Natural killer cell (primary cell): ENCODE results near the gene MAP2. TPM values are rescaled to one million over a fixed set of nuclear protein-coding genes. Genes with fewer than 3 reads are reported as not detected.

Source experiments
- ATAC-seq, 3 donors: fragments of 150-1000 bp in 2 of 3; fragments of 200-7000 bp in 1 of 3; cut with Tn5 transposase; 1 replicate in 1 of 3; 2 replicates in 2 of 3; pipeline ENCODE4 v1.10.0; 2021; ENCODE audit warnings: mild to moderate bottlenecking in 2 of 3, moderate library complexity in 2 of 3
- DNase-seq, 2 donors: peaks; one replicate each; pipeline versions ENCODE4 v3.0.0 to v3.0.0-alpha.2; 2013 to 2021; ENCODE audit warnings: mixed read lengths in 1 of 2
- H3K27ac ChIP-seq: one replicate; pipeline ENCODE4 v1.5.1; 2013; ENCODE audit warnings: mild to moderate bottlenecking, low read length
- H3K27me3 ChIP-seq: one replicate; pipeline ENCODE4 v1.6.1; 2013; ENCODE audit warnings: low read length; ENCODE audit not compliant: control insufficient read depth, insufficient read depth
- H3K36me3 ChIP-seq: one replicate; pipeline ENCODE4 v1.6.1; 2013; ENCODE audit warnings: low read length; ENCODE audit not compliant: control insufficient read depth, insufficient read depth
- H3K4me1 ChIP-seq: one replicate; pipeline ENCODE4 v1.6.1; 2013; ENCODE audit warnings: low read length; ENCODE audit not compliant: control insufficient read depth, insufficient read depth
- H3K4me3 ChIP-seq: one replicate; pipeline ENCODE4 v1.5.1; 2013; ENCODE audit warnings: low read length
- H3K9me3 ChIP-seq: one replicate; pipeline ENCODE4 v1.6.1; 2013; ENCODE audit warnings: low read length; ENCODE audit not compliant: control insufficient read depth, insufficient read depth
- H3K27ac Mint-ChIP-seq, 2 donors: one replicate each; pipeline ENCODE4 v1.8.0; 2022; ENCODE audit warnings: mild to moderate bottlenecking in 2 of 2, mixed read lengths in 2 of 2, moderate library complexity in 1 of 2
- H3K27me3 Mint-ChIP-seq, 2 donors: one replicate each; pipeline ENCODE4 v1.8.0; 2022; ENCODE audit warnings: low read depth in 2 of 2, mixed read lengths in 2 of 2
- H3K36me3 Mint-ChIP-seq: one replicate; pipeline ENCODE4 v1.8.0; 2022; ENCODE audit warnings: mixed read lengths
- H3K4me1 Mint-ChIP-seq, 2 donors: one replicate each; pipeline ENCODE4 v1.8.0; 2022; ENCODE audit warnings: mixed read lengths in 2 of 2
- H3K4me3 Mint-ChIP-seq: one replicate; pipeline ENCODE4 v1.8.0; 2022; ENCODE audit warnings: mild to moderate bottlenecking, moderate library complexity, mixed read lengths
- H3K9me3 Mint-ChIP-seq, 2 donors: one replicate each; pipeline ENCODE4 v1.8.0; 2022; ENCODE audit warnings: mixed read lengths in 2 of 2
- WGBS: methylation state at CpG from one replicate; pipeline ENCODE4 v1.1.7; 2013; ENCODE audit warnings: missing lambda C conversion rate; ENCODE audit not compliant: insufficient coverage; 5-methylcytosine and 5-hydroxymethylcytosine counted together
- intact Hi-C: fragments of 100-400 bp; cut with micrococcal nuclease; formaldehyde crosslinking; loops from one replicate; pipeline ENCODE4 v1.14.2; 2022
- total RNA-seq, 4 donors: library from RNA; stranded (reverse); fragments of 120-200 nt in 1 of 4; gene quantifications; one replicate each; pipeline versions ENCODE4 v1.2.3 to v1.2.4, GENCODE V29; 2013 to 2022
- TF ChIP-seq, protein P1 (sequence below): fragments of 200-600 bp; IDR thresholded peaks from one replicate; pipeline ENCODE4 v1.8.0; 2022; ENCODE audit warnings: antibody characterized with exemption

MAP2 gene
- total RNA-seq, 3 donors from 2014 or later (not counting 1 experiment from before 2014, with no cell fraction given), result not detected

DNA sequence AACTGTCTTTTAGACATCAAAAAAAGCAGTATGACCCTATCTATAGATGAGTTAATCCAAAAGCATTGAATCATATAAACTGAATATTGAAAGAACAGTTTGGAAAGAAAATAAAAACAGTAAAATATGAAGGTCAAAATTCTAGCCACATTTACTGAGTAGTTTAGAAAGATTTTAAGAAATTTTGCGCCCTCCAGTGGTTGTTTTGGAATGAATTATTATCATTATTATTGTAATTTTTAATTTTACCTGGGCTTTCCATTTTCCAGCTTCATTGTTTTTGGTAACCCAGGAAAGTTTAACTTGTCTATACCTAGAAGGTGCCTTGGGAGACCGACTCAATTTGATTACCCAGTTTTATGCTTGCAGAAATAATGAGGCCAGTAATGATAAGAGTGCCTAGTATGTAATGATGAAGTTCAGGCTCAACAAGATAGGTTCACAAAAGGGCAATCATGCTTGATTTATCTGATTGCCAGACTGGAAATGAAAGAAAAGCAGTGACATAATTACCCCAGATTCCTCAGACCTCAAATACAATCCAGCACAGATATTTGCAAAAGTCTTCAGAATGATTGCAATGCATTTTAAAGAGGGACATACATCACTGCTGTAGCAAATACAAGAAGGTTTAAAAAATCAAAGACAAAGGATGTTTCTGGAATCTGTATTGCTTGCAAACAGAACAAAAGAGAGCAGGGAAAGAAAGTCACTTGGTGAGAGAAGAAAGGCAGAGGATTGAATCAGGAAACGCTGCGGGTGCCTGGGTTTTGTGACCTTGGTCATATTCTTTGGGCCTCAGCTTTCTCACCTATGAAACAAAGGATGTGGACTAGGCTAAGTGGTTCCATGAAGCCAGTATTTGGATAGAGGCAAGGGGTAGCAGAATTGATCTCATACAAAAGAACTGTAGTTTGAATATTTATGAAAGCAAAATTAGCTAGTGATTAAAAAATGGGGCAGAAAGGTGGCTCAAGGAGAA lies 153.8 kb downstream of the MAP2 start:
- no peak for DNase-seq
- no peaks in the 10 kb centered on the region for H3K36me3 ChIP-seq
- no peaks in the 10 kb centered on the region for H3K36me3 Mint-ChIP-seq
- H3K27ac Mint-ChIP-seq, result no peak overlapping the region
- TF ChIP-seq, protein P1, sequence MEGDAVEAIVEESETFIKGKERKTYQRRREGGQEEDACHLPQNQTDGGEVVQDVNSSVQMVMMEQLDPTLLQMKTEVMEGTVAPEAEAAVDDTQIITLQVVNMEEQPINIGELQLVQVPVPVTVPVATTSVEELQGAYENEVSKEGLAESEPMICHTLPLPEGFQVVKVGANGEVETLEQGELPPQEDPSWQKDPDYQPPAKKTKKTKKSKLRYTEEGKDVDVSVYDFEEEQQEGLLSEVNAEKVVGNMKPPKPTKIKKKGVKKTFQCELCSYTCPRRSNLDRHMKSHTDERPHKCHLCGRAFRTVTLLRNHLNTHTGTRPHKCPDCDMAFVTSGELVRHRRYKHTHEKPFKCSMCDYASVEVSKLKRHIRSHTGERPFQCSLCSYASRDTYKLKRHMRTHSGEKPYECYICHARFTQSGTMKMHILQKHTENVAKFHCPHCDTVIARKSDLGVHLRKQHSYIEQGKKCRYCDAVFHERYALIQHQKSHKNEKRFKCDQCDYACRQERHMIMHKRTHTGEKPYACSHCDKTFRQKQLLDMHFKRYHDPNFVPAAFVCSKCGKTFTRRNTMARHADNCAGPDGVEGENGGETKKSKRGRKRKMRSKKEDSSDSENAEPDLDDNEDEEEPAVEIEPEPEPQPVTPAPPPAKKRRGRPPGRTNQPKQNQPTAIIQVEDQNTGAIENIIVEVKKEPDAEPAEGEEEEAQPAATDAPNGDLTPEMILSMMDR, result no peak
- no peak overlapping the region for H3K4me3 Mint-ChIP-seq
- WGBS, result 85% methylated on average over 3 of the region's 4 CpGs
- H3K4me1 ChIP-seq, result no peaks in the 10 kb centered on the region
- no peaks in the 10 kb centered on the region for H3K27me3 Mint-ChIP-seq
- no peaks in the 10 kb centered on the region for H3K27me3 ChIP-seq
- no peak overlapping the region for H3K27ac ChIP-seq
- ATAC-seq, result no peak
- H3K4me1 Mint-ChIP-seq, result peaks cover 0 to 5% of the 10 kb centered on the region in 2 donors
- no peak overlapping the region for H3K4me3 ChIP-seq
- intact Hi-C loops, result no loop called here
- H3K9me3 ChIP-seq, result no peaks in the 10 kb centered on the region
- H3K9me3 Mint-ChIP-seq, result peaks cover 0 to 3% of the 10 kb centered on the region in 2 donors

DNA sequence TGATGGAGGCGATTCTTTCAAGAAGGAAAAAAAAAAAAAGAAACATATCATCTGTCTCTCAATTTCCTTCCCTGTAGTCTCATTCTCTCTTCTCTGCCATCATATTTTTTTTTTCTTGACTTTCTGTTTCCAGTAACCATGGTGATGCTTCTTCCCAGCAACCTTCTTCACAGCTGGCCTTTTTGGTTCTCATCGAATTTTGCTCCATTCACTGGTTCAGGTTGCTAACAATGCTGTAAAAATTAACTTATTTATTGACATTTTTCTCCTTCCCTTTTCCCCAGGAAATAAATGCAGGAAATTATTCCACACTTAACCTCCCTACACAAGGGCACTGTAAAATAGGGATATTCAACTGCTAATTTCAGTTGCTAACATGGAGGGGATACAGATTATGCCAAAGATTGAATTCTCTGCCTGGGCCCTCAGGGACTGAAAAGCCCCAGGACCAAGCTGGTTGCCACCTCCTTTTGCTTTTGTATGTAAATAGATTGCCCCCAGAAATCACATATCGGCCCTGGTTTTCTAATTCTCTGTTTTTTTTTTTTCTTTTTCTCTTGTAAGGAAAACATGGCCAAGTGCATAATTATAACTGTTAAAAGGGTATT lies 154.7 kb downstream of the MAP2 start:
- H3K27ac Mint-ChIP-seq, result no peak overlapping the region
- H3K4me1 Mint-ChIP-seq, result peaks cover 0 to 5% of the 10 kb centered on the region in 2 donors
- WGBS, result 71% methylated on average over 2 of the region's 3 CpGs
- Histone ChIP-seq H3K36me3 (no peaks in the 10 kb centered on the region), H3K4me3 (no peak overlapping the region), H3K27me3 (no peaks in the 10 kb centered on the region), H3K4me1 (no peaks in the 10 kb centered on the region), H3K27ac (no peak overlapping the region), H3K9me3 (no peaks in the 10 kb centered on the region)
- TF ChIP-seq, protein P1, result no peak
- no peaks in the 10 kb centered on the region for H3K36me3 Mint-ChIP-seq
- ATAC-seq, result no peak
- H3K9me3 Mint-ChIP-seq, result peaks cover 0 to 3% of the 10 kb centered on the region in 2 donors
- no peaks in the 10 kb centered on the region for H3K27me3 Mint-ChIP-seq
- intact Hi-C loops, result no loop called here
- DNase-seq, result no peak
- no peak overlapping the region for H3K4me3 Mint-ChIP-seq

DNA sequence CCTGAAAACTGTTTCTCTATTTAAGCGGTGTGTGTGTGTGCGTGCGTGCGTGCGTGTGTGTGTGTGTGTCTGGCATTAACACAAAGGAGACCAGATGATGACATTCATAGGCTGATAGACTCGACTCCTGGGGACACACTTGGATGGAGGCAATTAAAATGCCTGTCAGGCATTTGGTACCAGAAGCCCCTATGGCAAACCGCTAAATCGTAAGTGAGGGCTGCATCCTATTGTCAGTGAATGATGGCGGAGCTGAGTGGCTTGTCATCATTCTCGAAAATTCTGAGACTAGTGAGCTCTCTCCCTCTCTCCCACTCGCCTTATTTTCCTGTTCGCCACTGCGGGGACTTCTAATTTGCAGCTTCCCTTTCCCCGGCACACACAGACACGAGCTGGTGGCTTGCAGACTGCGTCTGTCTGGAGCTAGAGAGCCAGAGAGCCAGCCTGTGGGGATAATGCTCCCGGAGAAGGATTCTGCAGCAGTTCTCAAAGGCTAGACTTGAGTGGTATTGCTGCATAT lies 155.4 kb downstream of the MAP2 start:
- Mint-ChIP-seq H3K4me3 (peak overlapping the region; percentile 1), H3K27me3 (peaks cover 0 to 2% of the 10 kb centered on the region in 2 donors), H3K4me1 (peaks cover 0 to 5% of the 10 kb centered on the region in 2 donors), H3K36me3 (no peaks in the 10 kb centered on the region), H3K9me3 (peaks cover 0 to 3% of the 10 kb centered on the region in 2 donors), H3K27ac (no peak overlapping the region)
- Histone ChIP-seq H3K36me3 (no peaks in the 10 kb centered on the region), H3K9me3 (no peaks in the 10 kb centered on the region), H3K27me3 (no peaks in the 10 kb centered on the region), H3K27ac (no peak overlapping the region), H3K4me1 (no peaks in the 10 kb centered on the region), H3K4me3 (no peak overlapping the region)
- ATAC-seq, result no peak
- TF ChIP-seq, protein P1, result no peak
- no peak for DNase-seq
- intact Hi-C loops, result no loop called here
- 35% methylated on average over 17 of the region's 17 CpGs for WGBS
